DND-41 (cell line): Measurements from ENCODE around the gene OTUD3.
"Not testable (repeated sequence)": the region's sequence is repeated elsewhere in the genome, so short reads cannot be mapped to it uniquely, and the experiment has no call there.

Experiments
- ATAC-seq: fragments of 200-7000 bp; cut with Tn5 transposase; 3 replicates; pipeline ENCODE4 v1.9.1; 2021; ENCODE audit warnings: low read depth; ENCODE audit not compliant: insufficient read depth
- DNase-seq: peaks from one replicate; pipeline ENCODE4 v3.0.0-alpha.2; 2020
- H2AFZ ChIP-seq: 2 replicates; pipeline ENCODE4 v1.6.0; 2012; ENCODE audit warnings: low read depth, low read length
- H3K27ac ChIP-seq: 2 replicates; pipeline ENCODE4 v1.5.1; 2012; ENCODE audit warnings: low read length, inconsistent platforms
- H3K27me3 ChIP-seq: fragments of 200-600 bp; sonication (generic); 2 replicates; pipeline ENCODE4 v1.6.0; 2012; ENCODE audit warnings: low read length, mild to moderate bottlenecking, inconsistent platforms; ENCODE audit not compliant: insufficient read depth, poor library complexity
- H3K36me3 ChIP-seq: 2 replicates; pipeline ENCODE4 v1.5.1; 2012; ENCODE audit warnings: low read length, inconsistent platforms; ENCODE audit not compliant: insufficient read depth
- H3K4me1 ChIP-seq: 2 replicates; pipeline ENCODE4 v1.5.1; 2012; ENCODE audit warnings: mild to moderate bottlenecking, low read length; ENCODE audit not compliant: insufficient read depth
- H3K4me2 ChIP-seq: 2 replicates; pipeline ENCODE4 v1.6.0; 2012; ENCODE audit warnings: mild to moderate bottlenecking, moderate library complexity, low read length, inconsistent platforms; ENCODE audit not compliant: insufficient read depth
- H3K4me3 ChIP-seq, 2 experiments: fragments of 200-600 bp in 1 of 2; shearing (Covaris generic) in 1 of 2; 2 replicates each; pipeline ENCODE4 v1.5.1; 2012 to 2016; ENCODE audit warnings: inconsistent platforms in 2 of 2, low read length in 2 of 2, mild to moderate bottlenecking in 2 of 2, low read depth in 1 of 2, moderate library complexity in 1 of 2
- H3K79me2 ChIP-seq: 2 replicates; pipeline ENCODE4 v1.6.0; 2012; ENCODE audit warnings: low read length, inconsistent platforms; ENCODE audit not compliant: insufficient read depth
- H3K9ac ChIP-seq: 2 replicates; pipeline ENCODE4 v1.6.0; 2012; ENCODE audit warnings: low read depth, mild to moderate bottlenecking, inconsistent platforms, low read length, moderate library complexity
- H3K9me3 ChIP-seq: 2 replicates; pipeline ENCODE4 v1.5.1; 2012; ENCODE audit warnings: low read length, moderate library complexity, mild to moderate bottlenecking, inconsistent platforms; ENCODE audit not compliant: insufficient read depth, severe bottlenecking
- H4K20me1 ChIP-seq: 2 replicates; pipeline ENCODE4 v1.6.0; 2012; ENCODE audit warnings: low read length; ENCODE audit not compliant: insufficient read depth
- EZH2 ChIP-seq: IDR thresholded peaks from 3 replicates; pipeline ENCODE4 v1.6.1; 2012; ENCODE audit warnings: borderline replicate concordance, low read depth, mild to moderate bottlenecking, moderate library complexity, low read length, inconsistent platforms; ENCODE audit not compliant: severe bottlenecking
- TF ChIP-seq, protein P1 (sequence below): IDR thresholded peaks from 2 replicates; pipeline ENCODE4 v1.5.1; 2012; ENCODE audit warnings: borderline replicate concordance, low read length, moderate library complexity, mild to moderate bottlenecking; ENCODE audit not compliant: poor library complexity, severe bottlenecking; ENCODE audit errors: extremely low read depth

OTUD3 gene

DNA sequence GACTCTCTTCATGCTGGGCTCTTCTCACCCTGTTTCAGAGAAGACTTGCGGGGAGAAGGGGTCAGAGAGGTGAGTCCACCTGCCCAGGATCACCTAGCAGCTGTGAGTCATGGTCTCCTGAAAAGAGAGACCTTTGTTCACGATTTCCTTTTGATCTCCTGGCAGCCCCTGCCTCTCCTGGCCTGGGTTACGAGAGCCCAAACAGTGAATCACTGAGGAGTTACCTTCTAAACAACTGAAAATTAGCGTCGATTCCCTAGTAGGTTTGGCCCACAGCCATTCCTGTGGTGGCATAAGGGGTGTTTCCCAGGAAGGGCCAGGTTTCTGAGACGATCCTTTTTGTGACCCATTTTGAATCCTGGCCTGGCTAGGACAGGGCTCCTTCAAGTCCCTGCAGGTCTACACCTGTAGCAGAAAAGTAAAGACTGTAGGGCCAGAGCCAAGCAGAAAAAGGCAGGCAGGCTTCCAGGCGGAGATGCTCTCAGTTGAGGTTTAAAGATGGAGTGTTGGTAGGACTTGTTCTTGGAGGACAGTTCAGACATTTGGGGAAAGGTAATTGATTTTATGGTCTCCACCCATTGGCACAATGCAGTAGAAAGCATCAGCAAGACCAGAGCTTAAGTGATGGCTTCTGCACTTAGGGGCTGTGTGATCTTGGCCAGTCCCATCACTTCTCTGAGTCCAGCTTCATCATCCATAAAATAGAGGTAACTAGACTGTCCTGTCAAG is 43.3 kb downstream of the OTUD3 start:
- no peak for DNase-seq
- no peak overlapping the region for H2AFZ ChIP-seq

DNA sequence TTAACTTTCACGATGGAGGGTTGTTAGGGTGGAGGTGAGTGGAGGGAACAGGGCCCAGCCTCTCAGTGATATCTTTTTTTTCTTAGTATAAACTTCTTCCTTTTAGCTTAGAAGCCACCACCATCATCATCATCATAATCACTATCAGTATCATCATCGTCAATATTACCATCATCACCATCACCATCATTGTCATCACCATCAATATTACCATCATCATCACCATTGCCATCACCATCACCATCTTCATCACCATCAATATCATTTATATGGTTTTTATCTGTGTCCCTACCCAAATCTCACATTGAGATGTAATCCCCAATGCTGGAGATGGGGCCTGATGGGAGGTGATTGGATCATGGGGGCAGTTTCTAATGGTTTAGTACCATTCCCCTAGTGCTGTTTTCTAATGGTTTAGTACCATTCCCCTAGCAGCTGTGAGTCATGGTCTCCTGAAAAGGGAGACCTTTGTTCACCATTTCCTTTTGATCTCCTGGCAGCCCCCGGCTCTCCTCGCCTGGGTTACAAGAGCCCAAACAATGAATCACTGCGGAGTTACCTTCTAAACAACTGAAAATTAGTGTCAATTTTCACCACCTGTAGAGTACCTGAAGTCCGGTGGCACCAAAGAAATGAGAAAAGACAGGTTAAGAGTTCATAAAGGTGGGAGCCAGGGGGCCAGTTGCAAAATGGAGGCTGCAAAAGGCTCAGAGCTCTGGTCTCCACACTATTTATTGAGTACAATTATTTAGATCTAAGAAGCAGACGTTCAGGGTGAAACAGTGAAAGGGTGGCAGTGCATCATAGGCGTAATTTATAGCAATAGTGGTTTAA is 44.3 kb downstream of the OTUD3 start:
- TF ChIP-seq, protein P1, sequence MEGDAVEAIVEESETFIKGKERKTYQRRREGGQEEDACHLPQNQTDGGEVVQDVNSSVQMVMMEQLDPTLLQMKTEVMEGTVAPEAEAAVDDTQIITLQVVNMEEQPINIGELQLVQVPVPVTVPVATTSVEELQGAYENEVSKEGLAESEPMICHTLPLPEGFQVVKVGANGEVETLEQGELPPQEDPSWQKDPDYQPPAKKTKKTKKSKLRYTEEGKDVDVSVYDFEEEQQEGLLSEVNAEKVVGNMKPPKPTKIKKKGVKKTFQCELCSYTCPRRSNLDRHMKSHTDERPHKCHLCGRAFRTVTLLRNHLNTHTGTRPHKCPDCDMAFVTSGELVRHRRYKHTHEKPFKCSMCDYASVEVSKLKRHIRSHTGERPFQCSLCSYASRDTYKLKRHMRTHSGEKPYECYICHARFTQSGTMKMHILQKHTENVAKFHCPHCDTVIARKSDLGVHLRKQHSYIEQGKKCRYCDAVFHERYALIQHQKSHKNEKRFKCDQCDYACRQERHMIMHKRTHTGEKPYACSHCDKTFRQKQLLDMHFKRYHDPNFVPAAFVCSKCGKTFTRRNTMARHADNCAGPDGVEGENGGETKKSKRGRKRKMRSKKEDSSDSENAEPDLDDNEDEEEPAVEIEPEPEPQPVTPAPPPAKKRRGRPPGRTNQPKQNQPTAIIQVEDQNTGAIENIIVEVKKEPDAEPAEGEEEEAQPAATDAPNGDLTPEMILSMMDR, result no peak
- TF ChIP-seq EZH2, result no peak
- DNase-seq (no peak), ATAC-seq (no peak)
- H3K79me2 ChIP-seq, result no peaks in the 10 kb centered on the region
- H2AFZ ChIP-seq, result no peak overlapping the region
- no peaks in the 10 kb centered on the region for H3K4me1 ChIP-seq
- H3K9ac ChIP-seq, result no peak overlapping the region
- no peak overlapping the region for H3K4me2 ChIP-seq
- no peaks in the 10 kb centered on the region for H3K27me3 ChIP-seq
- H3K27ac ChIP-seq, result no peak overlapping the region
- H3K36me3 ChIP-seq, result no peaks in the 10 kb centered on the region
- no peaks in the 10 kb centered on the region for H4K20me1 ChIP-seq
- H3K9me3 ChIP-seq, result peaks cover 6% of the 10 kb centered on the region
- no peak overlapping the region for H3K4me3 ChIP-seq

More for the DNA sequence above, 43.3 kb downstream of the OTUD3 start:
- H3K79me2 ChIP-seq, result no peaks in the 10 kb centered on the region
- H3K4me2 ChIP-seq, result no peak overlapping the region
- no peak overlapping the region for H3K9ac ChIP-seq
- no peak for TF ChIP-seq EZH2
- TF ChIP-seq, protein P1, result no peak
- H4K20me1 ChIP-seq, result no peaks in the 10 kb centered on the region
- H3K27me3 ChIP-seq, result no peaks in the 10 kb centered on the region
- no peak overlapping the region for H3K27ac ChIP-seq
- no peak for ATAC-seq
- H3K4me1 ChIP-seq, result no peaks in the 10 kb centered on the region
- H3K4me3 ChIP-seq, result no peak overlapping the region
- H3K36me3 ChIP-seq, result no peaks in the 10 kb centered on the region
- H3K9me3 ChIP-seq, result no peaks in the 10 kb centered on the region

DNA sequence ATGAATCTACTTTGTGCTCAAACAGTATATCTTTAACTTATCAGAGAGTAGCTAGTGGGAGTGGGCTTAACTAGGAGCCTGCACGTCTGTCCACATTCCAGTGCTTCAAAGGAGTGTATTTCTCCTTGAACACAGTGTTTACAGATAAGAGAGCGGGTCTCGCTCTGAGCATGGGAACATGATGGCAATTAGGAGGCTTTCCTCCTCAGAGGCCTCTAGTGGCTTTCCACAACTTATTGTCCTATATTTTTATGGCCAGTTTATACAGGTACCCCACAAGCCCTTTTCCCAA is 44.9 kb downstream of the OTUD3 start:
- not testable (repeated sequence) for H3K4me2 ChIP-seq, H4K20me1 ChIP-seq, DNase-seq, H3K27ac ChIP-seq, H3K36me3 ChIP-seq, H3K79me2 ChIP-seq, H3K9ac ChIP-seq, H3K4me1 ChIP-seq, H3K4me3 ChIP-seq, H2AFZ ChIP-seq, ATAC-seq, H3K27me3 ChIP-seq
- H3K9me3 ChIP-seq, result peaks cover 11% of the 10 kb centered on the region

DNA sequence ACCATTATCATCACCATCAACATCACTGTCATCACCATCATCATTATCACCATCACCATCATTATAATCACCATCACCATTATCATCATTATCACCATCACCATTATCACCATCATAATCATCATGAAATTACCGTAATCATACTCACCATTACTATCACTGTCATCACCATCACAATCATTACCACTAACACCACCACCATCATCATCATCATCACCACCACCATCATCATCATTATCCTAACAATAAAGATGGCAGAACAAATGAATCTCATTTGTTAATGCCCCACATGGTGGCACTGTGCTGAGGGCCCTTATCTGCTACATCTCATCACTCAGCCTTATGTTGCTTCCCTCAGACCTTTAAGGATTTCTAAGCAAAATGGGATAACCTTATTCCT is 50.7 kb downstream of the OTUD3 start:
- H3K27ac ChIP-seq, result no peak overlapping the region
- H2AFZ ChIP-seq, result no peak overlapping the region
- no peak for TF ChIP-seq EZH2
- TF ChIP-seq, protein P1, result no peak
- peaks cover 22% of the 10 kb centered on the region for H3K9me3 ChIP-seq
- ATAC-seq (no peak), DNase-seq (no peak)
- no peak overlapping the region for H3K4me3 ChIP-seq
- H3K4me2 ChIP-seq, result no peak overlapping the region
- H3K79me2 ChIP-seq, result no peaks in the 10 kb centered on the region
- no peaks in the 10 kb centered on the region for H3K27me3 ChIP-seq
- H3K4me1 ChIP-seq, result no peaks in the 10 kb centered on the region
- no peaks in the 10 kb centered on the region for H3K36me3 ChIP-seq
- H3K9ac ChIP-seq, result no peak overlapping the region
- no peaks in the 10 kb centered on the region for H4K20me1 ChIP-seq
